Endothelial cell (in vitro differentiated cells): ENCODE data around the gene FAM135A. TPM values are rescaled to one million over a fixed set of nuclear protein-coding genes. Genes with fewer than 3 reads are reported as not detected.

Experiments used
- DNase-seq: peaks from one replicate; pipeline ENCODE4 v3.0.0; 2021; ENCODE audit warnings: low spot score
- H3K27ac Mint-ChIP-seq: one replicate; pipeline ENCODE4 v1.8.0; 2021; ENCODE audit warnings: mixed read lengths, inconsistent platforms; ENCODE audit not compliant: unreplicated experiment
- H3K27me3 Mint-ChIP-seq: one replicate; pipeline ENCODE4 v1.8.0; 2021; ENCODE audit warnings: mild to moderate bottlenecking, moderate library complexity, mixed read lengths, inconsistent platforms; ENCODE audit not compliant: unreplicated experiment
- H3K36me3 Mint-ChIP-seq: one replicate; pipeline ENCODE4 v1.8.0; 2021; ENCODE audit warnings: mild to moderate bottlenecking, low read depth, mixed read lengths, inconsistent platforms; ENCODE audit not compliant: unreplicated experiment
- H3K4me1 Mint-ChIP-seq: one replicate; pipeline ENCODE4 v1.8.0; 2021; ENCODE audit warnings: mild to moderate bottlenecking, mixed read lengths, inconsistent platforms; ENCODE audit not compliant: unreplicated experiment
- H3K4me3 Mint-ChIP-seq: one replicate; pipeline ENCODE4 v1.8.0; 2021; ENCODE audit warnings: mild to moderate bottlenecking, mixed read lengths, inconsistent platforms; ENCODE audit not compliant: unreplicated experiment
- H3K9me3 Mint-ChIP-seq: one replicate; pipeline ENCODE4 v1.8.0; 2021; ENCODE audit warnings: mixed read lengths, inconsistent platforms; ENCODE audit not compliant: unreplicated experiment
- total RNA-seq: library from RNA; stranded (reverse); fragmentation: NEBNext Ultra II Directional; extraction: Animal tissue kit (Norgen Biotek cat#: 25700); gene quantifications from one replicate; pipeline ENCODE4 v1.2.1, GENCODE V29; 2021; ENCODE audit not compliant: unreplicated experiment
- TF ChIP-seq, protein P1 (sequence below): fragments of 200-600 bp; sonication (generic); IDR thresholded peaks from one replicate; pipeline ENCODE4 v1.5.0; 2021; ENCODE audit warnings: antibody characterized with exemption; ENCODE audit not compliant: unreplicated experiment

Gene FAM135A
- total RNA-seq, 1 donor from 2014 or later: 31.2 TPM

DNA sequence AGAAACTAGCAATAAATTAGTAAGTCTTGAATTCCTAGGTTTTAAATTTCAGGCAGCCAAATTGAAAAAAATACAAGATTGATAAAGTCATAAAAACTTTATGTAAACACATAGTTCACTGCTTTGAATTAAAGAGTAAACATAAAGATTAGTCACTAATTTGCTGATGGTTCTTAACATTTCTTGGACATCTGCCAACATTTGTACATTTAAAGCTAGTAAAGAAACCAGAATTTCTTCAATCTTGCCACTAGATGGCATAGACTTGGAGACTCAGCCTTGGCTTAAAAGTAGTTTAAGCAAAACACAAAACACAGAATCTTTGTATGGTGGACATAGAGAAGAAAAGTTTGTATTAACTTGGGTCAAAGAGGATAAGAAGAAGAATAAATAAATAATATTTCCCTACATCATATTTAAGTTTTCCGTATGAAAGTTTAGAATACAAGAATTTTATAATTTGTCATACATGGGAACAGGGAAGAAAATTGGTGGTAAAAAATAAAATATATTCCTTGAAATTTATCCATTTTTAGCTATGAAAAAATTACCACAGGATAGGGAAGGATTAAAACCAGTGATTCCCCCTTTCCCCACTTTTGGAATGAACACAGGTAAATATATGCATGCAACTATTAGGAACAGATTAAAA is 41.7 kb upstream of the FAM135A start:
- Mint-ChIP-seq H3K27me3 (peaks cover 2% of the 10 kb centered on the region), H3K4me3 (no peak overlapping the region)

DNA sequence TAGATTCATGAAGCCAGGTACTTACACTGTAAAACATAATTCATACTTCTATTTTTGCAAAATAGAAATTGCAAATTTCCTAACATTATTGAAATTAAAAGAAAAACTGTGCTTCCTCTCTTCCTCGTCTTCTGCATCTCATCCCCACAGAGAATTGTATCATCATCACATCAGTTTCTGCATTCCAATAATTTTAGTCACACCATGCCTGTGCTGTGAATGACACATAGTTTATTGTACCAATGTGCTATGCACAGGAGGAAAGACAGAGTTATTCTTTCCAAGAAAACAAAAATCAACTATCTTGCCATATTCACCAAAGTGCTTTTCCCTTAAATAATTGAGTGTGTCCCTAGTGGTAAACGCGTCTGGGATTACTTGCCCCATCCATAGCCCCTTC is 38.1 kb upstream of the FAM135A start:
- Mint-ChIP-seq H3K36me3 (no peaks in the 10 kb centered on the region), H3K27ac (no peak overlapping the region), H3K27me3 (no peaks in the 10 kb centered on the region), H3K9me3 (no peaks in the 10 kb centered on the region), H3K4me1 (peaks cover 2% of the 10 kb centered on the region), H3K4me3 (no peak overlapping the region)
- no peak for DNase-seq
- TF ChIP-seq, protein P1, sequence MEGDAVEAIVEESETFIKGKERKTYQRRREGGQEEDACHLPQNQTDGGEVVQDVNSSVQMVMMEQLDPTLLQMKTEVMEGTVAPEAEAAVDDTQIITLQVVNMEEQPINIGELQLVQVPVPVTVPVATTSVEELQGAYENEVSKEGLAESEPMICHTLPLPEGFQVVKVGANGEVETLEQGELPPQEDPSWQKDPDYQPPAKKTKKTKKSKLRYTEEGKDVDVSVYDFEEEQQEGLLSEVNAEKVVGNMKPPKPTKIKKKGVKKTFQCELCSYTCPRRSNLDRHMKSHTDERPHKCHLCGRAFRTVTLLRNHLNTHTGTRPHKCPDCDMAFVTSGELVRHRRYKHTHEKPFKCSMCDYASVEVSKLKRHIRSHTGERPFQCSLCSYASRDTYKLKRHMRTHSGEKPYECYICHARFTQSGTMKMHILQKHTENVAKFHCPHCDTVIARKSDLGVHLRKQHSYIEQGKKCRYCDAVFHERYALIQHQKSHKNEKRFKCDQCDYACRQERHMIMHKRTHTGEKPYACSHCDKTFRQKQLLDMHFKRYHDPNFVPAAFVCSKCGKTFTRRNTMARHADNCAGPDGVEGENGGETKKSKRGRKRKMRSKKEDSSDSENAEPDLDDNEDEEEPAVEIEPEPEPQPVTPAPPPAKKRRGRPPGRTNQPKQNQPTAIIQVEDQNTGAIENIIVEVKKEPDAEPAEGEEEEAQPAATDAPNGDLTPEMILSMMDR: no peak

More for the DNA sequence above, 41.7 kb upstream of the FAM135A start:
- peaks cover 3% of the 10 kb centered on the region for H3K4me1 Mint-ChIP-seq
- H3K27ac Mint-ChIP-seq: no peak overlapping the region
- no peaks in the 10 kb centered on the region for H3K9me3 Mint-ChIP-seq
- no peaks in the 10 kb centered on the region for H3K36me3 Mint-ChIP-seq
- TF ChIP-seq, protein P1: peak; percentile 64
- DNase-seq: no peak

DNA sequence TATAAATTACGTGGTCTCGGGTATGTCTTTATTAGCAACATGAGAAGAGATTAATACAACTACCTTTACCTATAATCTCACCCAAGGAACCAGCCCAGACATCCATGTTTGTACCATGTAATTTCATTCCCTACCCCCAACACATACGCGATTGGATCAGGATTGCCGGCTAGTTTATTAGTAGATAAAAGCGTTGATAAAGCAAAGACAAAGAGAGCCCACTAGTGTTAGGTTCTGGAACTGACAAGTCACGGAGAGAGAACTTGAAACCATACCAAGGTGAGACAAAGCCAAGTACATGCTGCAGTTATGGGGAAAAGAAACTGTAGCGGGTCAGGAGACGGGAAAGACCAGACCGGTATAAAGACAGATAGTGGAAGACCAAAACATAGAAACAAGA is 37.4 kb upstream of the FAM135A start:
- peaks cover 7% of the 10 kb centered on the region for H3K4me1 Mint-ChIP-seq
- H3K4me3 Mint-ChIP-seq: no peak overlapping the region
- H3K36me3 Mint-ChIP-seq: no peaks in the 10 kb centered on the region
- H3K27me3 Mint-ChIP-seq: no peaks in the 10 kb centered on the region
- TF ChIP-seq, protein P1: peak; percentile 30
- no peak for DNase-seq
- H3K27ac Mint-ChIP-seq: no peak overlapping the region
- H3K9me3 Mint-ChIP-seq: no peaks in the 10 kb centered on the region

DNA sequence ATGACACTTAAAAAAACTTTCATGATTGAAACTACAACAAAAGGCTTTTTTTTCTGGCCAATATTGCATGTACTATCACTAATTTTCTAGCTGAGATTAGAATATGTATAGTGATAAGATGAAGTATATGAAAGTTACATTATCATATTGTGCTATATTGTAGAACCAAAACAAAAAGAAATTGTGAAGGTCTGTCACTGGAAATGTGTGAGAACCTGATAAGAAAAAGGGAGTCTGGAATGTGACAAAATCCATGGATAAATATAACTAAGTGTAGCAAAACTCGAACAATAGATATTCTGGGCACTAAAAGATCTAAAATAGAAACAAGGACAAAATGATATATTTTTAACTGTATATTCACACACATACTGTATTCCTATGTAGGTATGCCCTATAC is 36.7 kb upstream of the FAM135A start:
- TF ChIP-seq, protein P1: no peak
- H3K4me1 Mint-ChIP-seq: peaks cover 9% of the 10 kb centered on the region
- no peaks in the 10 kb centered on the region for H3K36me3 Mint-ChIP-seq
- no peaks in the 10 kb centered on the region for H3K27me3 Mint-ChIP-seq
- DNase-seq: no peak
- no peak overlapping the region for H3K4me3 Mint-ChIP-seq
- no peak overlapping the region for H3K27ac Mint-ChIP-seq
- H3K9me3 Mint-ChIP-seq: no peaks in the 10 kb centered on the region

DNA sequence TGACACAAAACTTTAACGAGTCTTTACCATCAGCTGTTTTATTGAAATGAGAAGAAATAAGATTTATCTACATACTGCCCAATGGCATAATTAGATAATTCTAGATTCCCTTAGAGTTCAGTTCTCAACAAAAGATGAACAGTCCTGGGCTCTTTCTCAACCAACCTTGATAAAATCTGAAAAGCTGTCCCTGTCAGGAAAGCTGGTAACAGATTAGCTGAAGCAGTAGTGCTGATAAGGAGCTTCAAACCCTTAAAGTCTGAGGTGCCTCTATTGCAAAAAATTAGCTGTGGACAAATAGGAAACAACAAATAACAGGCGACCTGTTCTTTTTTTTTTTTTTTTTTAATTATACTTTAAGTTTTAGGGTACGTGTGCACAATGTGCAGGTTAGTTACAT is 35.9 kb upstream of the FAM135A start:
- Mint-ChIP-seq H3K4me1 (peaks cover 9% of the 10 kb centered on the region), H3K9me3 (no peaks in the 10 kb centered on the region), H3K36me3 (no peaks in the 10 kb centered on the region), H3K27me3 (no peaks in the 10 kb centered on the region), H3K4me3 (no peak overlapping the region), H3K27ac (no peak overlapping the region)
- TF ChIP-seq, protein P1: no peak
- no peak for DNase-seq
